Fibroblast of lung (primary cell): Measurements from ENCODE around the gene DNAAF8. TPM values are rescaled to one million over a fixed set of nuclear protein-coding genes. Genes with fewer than 3 reads are reported as not detected.

ENCODE experiments used
- DNase-seq, 2 donors: peaks; one replicate each; pipeline versions ENCODE4 v3.0.0 to v3.0.0-alpha.2; 2010; ENCODE audit warnings: low read depth in 2 of 2
- H2AFZ ChIP-seq: 2 replicates; pipeline ENCODE4 v1.5.1; 2012; ENCODE audit warnings: low read length, control low read depth, inconsistent platforms
- H3K27ac ChIP-seq: 2 replicates; pipeline ENCODE4 v1.5.1; 2011; ENCODE audit warnings: low read length, control low read depth; ENCODE audit not compliant: insufficient read depth
- H3K27me3 ChIP-seq: 2 replicates; pipeline ENCODE4 v1.5.1; 2011; ENCODE audit warnings: mild to moderate bottlenecking, low read length; ENCODE audit not compliant: control insufficient read depth, insufficient read depth
- H3K36me3 ChIP-seq: 2 replicates; pipeline ENCODE4 v1.5.1; 2011; ENCODE audit warnings: low read length; ENCODE audit not compliant: control insufficient read depth, insufficient read depth
- H3K4me1 ChIP-seq: 2 replicates; pipeline ENCODE4 v1.5.1; 2011; ENCODE audit warnings: low read length; ENCODE audit not compliant: control insufficient read depth, insufficient read depth; ENCODE audit errors: extremely low read depth
- H3K4me2 ChIP-seq: 2 replicates; pipeline ENCODE4 v1.5.1; 2011; ENCODE audit warnings: low read length, control low read depth; ENCODE audit not compliant: insufficient read depth; ENCODE audit errors: extremely low read depth
- H3K4me3 ChIP-seq, 4 experiments: fragments of 200-600 bp in 1 of 4; sonication (generic) in 1 of 4; replicated peaks in 1 of 4; 2 replicates each; pipeline ENCODE4 v1.5.1; 2011 to 2016; ENCODE audit warnings: low read length in 4 of 4, low read depth in 3 of 4, mild to moderate bottlenecking in 3 of 4, control low read depth in 2 of 4, inconsistent platforms in 1 of 4, mixed read lengths in 1 of 4; ENCODE audit not compliant: insufficient read depth in 1 of 4; ENCODE audit errors: control extremely low read depth in 1 of 4
- H3K79me2 ChIP-seq: 2 replicates; pipeline ENCODE4 v1.5.1; 2012; ENCODE audit warnings: mild to moderate bottlenecking, low read length, inconsistent platforms; ENCODE audit not compliant: control insufficient read depth, insufficient read depth
- H3K9ac ChIP-seq: 2 replicates; pipeline ENCODE4 v1.5.1; 2011; ENCODE audit warnings: mild to moderate bottlenecking, low read length, control low read depth; ENCODE audit not compliant: insufficient read depth
- H3K9me3 ChIP-seq: 2 replicates; pipeline ENCODE4 v1.5.1; 2012; ENCODE audit warnings: low read depth, low read length; ENCODE audit not compliant: control insufficient read depth, insufficient read depth
- H4K20me1 ChIP-seq: 2 replicates; pipeline ENCODE4 v1.5.1; 2011; ENCODE audit warnings: low read length; ENCODE audit not compliant: control insufficient read depth, insufficient read depth; ENCODE audit errors: extremely low read depth
- EZH2 ChIP-seq: IDR thresholded peaks from 2 replicates; pipeline ENCODE4 v1.5.1; 2012; ENCODE audit warnings: low read length, control low read depth, mild to moderate bottlenecking; ENCODE audit errors: missing control alignments
- polyA plus RNA-seq, 2 donors: library from polyadenylated mRNA; depleted of rRNA in 1 of 2; stranded (reverse) in 1 of 2; unstranded in 1 of 2; fragments of >200 nt; gene quantifications; 2 replicates each; pipeline ENCODE4 v1.2.1, GENCODE V29; 2011 to 2012; ENCODE audit warnings: missing spikeins in 1 of 2
- total RNA-seq: library from RNA; depleted of rRNA; stranded (reverse); fragments of >200 nt; gene quantifications from 2 replicates; pipeline ENCODE4 v1.2.1, GENCODE V29; 2014
- TF ChIP-seq, protein P1 (sequence below), 2 donors: IDR thresholded peaks in 1 of 2; conservative IDR thresholded peaks in 1 of 2; 1 replicate in 1 of 2; 2 replicates in 1 of 2; pipeline ENCODE4 v1.5.1; 2011 to 2012; ENCODE audit warnings: low read length in 2 of 2, control low read depth in 1 of 2, inconsistent platforms in 1 of 2, low read depth in 1 of 2, mild to moderate bottlenecking in 1 of 2

Gene DNAAF8
- total and polyA plus RNA-seq, 2 donors (not counting 1 experiment from before 2014, with no cell fraction given) = 0.50 to 0.95 TPM

DNA sequence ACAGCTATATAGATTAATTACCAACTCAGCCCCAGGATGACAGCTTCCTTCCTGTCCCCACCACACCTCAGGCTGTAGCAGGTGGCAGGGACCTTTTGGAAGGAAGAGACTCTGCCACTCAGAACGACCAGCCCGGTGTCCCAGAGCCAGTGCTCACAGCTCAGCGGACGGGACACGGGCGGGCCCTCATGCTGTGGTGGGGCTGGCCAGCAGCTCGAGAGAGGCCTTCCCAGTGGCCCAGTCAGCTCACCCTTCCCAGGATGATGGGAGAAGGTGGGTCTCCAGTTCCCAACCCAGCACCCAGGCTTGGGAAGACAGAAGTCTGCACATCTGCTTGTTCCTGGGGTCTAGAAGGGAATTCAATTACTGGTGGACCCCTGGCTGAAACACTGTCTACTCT lies 30.4 kb upstream of the DNAAF8 start:
- H3K36me3 ChIP-seq = peaks cover 21% of the 10 kb centered on the region

DNA sequence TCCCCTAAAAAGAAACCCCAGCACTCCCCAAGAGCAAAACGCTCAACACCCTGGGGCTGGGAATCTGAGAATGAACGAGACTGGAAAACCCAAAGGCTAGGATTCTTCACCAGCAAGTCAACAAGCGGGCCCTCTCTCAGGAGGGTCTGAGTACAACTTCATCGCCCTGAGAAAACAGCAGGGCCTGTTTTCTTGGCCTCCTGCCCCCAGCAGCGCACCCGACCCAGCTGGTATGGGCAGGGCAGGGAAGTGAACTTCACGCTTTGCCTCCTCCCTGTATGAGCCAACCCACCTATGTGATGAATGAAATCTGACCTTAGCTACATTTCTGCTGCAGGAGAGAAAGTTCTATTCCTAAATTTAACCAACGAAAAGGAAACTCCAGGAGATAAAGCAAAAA lies 29.8 kb upstream of the DNAAF8 start:
- Histone ChIP-seq H3K4me1 (no peaks in the 10 kb centered on the region), H2AFZ (no peak overlapping the region), H3K79me2 (no peaks in the 10 kb centered on the region), H3K4me3 (no peak overlapping the region), H3K4me2 (no peak overlapping the region), H3K9ac (no peak overlapping the region), H3K36me3 (peaks cover 16% of the 10 kb centered on the region), H3K27ac (no peak overlapping the region), H3K27me3 (no peaks in the 10 kb centered on the region), H4K20me1 (no peaks in the 10 kb centered on the region), H3K9me3 (no peaks in the 10 kb centered on the region)
- TF ChIP-seq EZH2 = no peak
- TF ChIP-seq, protein P1, sequence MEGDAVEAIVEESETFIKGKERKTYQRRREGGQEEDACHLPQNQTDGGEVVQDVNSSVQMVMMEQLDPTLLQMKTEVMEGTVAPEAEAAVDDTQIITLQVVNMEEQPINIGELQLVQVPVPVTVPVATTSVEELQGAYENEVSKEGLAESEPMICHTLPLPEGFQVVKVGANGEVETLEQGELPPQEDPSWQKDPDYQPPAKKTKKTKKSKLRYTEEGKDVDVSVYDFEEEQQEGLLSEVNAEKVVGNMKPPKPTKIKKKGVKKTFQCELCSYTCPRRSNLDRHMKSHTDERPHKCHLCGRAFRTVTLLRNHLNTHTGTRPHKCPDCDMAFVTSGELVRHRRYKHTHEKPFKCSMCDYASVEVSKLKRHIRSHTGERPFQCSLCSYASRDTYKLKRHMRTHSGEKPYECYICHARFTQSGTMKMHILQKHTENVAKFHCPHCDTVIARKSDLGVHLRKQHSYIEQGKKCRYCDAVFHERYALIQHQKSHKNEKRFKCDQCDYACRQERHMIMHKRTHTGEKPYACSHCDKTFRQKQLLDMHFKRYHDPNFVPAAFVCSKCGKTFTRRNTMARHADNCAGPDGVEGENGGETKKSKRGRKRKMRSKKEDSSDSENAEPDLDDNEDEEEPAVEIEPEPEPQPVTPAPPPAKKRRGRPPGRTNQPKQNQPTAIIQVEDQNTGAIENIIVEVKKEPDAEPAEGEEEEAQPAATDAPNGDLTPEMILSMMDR (conservative IDR thresholded peaks at IDR 0.05 in 1 of 2, IDR thresholded peaks at IDR 0.05 in 1 of 2; ENCODE audit: low read depth in 1 of 2, low read length in 2 of 2) = no peak
- DNase-seq = no peak

More for the DNA sequence above, 30.4 kb upstream of the DNAAF8 start:
- Histone ChIP-seq H3K4me1 (no peaks in the 10 kb centered on the region), H3K79me2 (no peaks in the 10 kb centered on the region), H3K4me2 (no peak overlapping the region), H3K27ac (no peak overlapping the region), H3K4me3 (no peak overlapping the region), H3K27me3 (no peaks in the 10 kb centered on the region), H4K20me1 (no peaks in the 10 kb centered on the region), H3K9ac (no peak overlapping the region), H3K9me3 (no peaks in the 10 kb centered on the region), H2AFZ (no peak overlapping the region)
- no peak for DNase-seq
- TF ChIP-seq, protein P1 (conservative IDR thresholded peaks at IDR 0.05 in 1 of 2, IDR thresholded peaks at IDR 0.05 in 1 of 2; ENCODE audit: low read depth in 1 of 2, low read length in 2 of 2) = no peak
- no peak for TF ChIP-seq EZH2

DNA sequence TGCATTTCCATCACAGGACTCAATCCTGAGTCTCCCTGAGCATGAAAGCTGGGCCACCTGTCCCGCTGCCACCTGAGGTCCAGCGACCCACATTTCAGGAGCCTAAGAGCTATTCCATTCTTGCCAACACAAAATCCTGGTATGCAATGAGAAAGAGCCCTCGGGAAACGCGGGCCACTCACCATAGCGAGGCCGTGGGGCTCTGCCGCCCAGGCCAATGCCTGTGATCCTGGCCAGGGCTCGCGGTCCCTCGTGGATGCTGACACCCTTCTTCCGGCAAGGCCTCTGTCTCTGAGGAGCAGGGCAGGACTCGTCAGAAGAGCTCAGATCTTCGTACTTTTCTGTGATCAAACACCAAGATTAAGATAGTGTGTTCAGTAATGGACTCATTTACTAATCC lies 29.4 kb upstream of the DNAAF8 start:
- TF ChIP-seq, protein P1 (conservative IDR thresholded peaks at IDR 0.05 in 1 of 2, IDR thresholded peaks at IDR 0.05 in 1 of 2; ENCODE audit: low read depth in 1 of 2, low read length in 2 of 2) = no peak
- TF ChIP-seq EZH2 = no peak
- H3K36me3 ChIP-seq = peaks cover 16% of the 10 kb centered on the region
- H4K20me1 ChIP-seq = no peaks in the 10 kb centered on the region
- no peaks in the 10 kb centered on the region for H3K79me2 ChIP-seq
- no peaks in the 10 kb centered on the region for H3K9me3 ChIP-seq
- H2AFZ ChIP-seq = no peak overlapping the region
- H3K4me2 ChIP-seq = no peak overlapping the region
- H3K27ac ChIP-seq = no peak overlapping the region
- no peaks in the 10 kb centered on the region for H3K27me3 ChIP-seq
- no peak for DNase-seq
- no peaks in the 10 kb centered on the region for H3K4me1 ChIP-seq
- no peak overlapping the region for H3K4me3 ChIP-seq
- H3K9ac ChIP-seq = no peak overlapping the region
